Mononuclear cell (primary cell): Measurements from ENCODE around the gene FBXO24. TPM values are rescaled to one million over a fixed set of nuclear protein-coding genes. Genes with fewer than 3 reads are reported as not detected.
"Not testable (repeated sequence)": the region's sequence is repeated elsewhere in the genome, so short reads cannot be mapped to it uniquely, and the experiment has no call there.

Experiments used
- H3K27me3 ChIP-seq: 2 replicates; pipeline ENCODE4 v1.6.0; 2011; ENCODE audit warnings: low read length, control low read depth; ENCODE audit not compliant: insufficient read depth
- H3K4me1 ChIP-seq: 2 replicates; pipeline ENCODE4 v1.5.1; 2011; ENCODE audit warnings: mild to moderate bottlenecking, low read length, control low read depth; ENCODE audit not compliant: insufficient read depth
- H3K4me3 ChIP-seq: 2 replicates; pipeline ENCODE4 v1.5.1; 2011; ENCODE audit warnings: mild to moderate bottlenecking, low read length, moderate library complexity
- H3K9me3 ChIP-seq: 2 replicates; pipeline ENCODE4 v1.5.1; 2011; ENCODE audit warnings: low read depth, mild to moderate bottlenecking, control low read depth, low read length
- total RNA-seq: library from RNA; depleted of rRNA; stranded (reverse); fragments of >200 nt; gene quantifications from one replicate; pipeline ENCODE4 v1.2.3, GENCODE V29; 2012

The FBXO24 gene
- total RNA-seq, 1 donor, result 0.21 TPM

DNA sequence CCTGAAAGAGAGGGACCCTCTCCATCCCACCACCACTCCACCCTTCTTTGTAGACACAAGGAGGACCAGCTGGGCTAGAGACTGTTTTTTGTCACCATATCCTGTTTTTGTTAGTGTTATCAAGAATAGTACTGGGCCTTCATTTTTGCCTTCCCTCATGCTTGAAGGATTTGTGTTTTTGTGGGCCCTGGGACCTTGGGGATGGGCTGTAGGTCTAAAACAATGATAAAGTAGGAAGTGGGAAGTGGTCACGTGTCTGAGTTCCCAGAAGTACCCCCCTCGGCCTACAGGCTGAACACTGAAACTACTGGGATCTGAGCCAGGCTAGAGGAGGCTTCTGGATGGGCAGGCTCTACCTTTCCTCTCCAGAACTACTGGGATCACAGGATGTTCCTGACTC is 38.3 kb upstream of the FBXO24 start:
- Histone ChIP-seq H3K4me1 (peaks cover 70% of the 10 kb centered on the region), H3K9me3 (no peaks in the 10 kb centered on the region), H3K4me3 (no peak overlapping the region)

DNA sequence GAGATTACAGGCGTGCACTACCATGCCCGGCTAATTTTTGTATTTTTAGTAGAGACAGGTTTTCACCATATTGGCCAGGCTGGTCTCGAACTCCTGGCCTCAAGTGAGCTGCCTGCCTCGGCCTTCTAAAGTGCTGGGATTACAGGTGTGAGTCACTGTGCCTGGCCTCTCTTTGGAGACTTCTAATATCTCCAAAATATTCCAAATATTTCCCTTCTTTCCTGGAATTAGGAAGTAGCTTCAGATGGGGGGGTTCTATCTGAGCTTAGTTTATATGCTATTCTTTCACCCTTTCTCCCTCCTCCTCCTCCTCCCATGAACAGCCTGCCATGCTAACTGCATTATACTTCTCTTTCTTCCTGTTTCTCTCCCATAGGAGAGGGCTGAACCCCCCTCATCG is 37.7 kb upstream of the FBXO24 start:
- H3K27me3 ChIP-seq, H3K4me3 ChIP-seq, H3K9me3 ChIP-seq: not testable (repeated sequence)
- H3K4me1 ChIP-seq, result peaks cover 68% of the 10 kb centered on the region

More for the DNA sequence above, 38.3 kb upstream of the FBXO24 start:
- no peaks in the 10 kb centered on the region for H3K27me3 ChIP-seq

DNA sequence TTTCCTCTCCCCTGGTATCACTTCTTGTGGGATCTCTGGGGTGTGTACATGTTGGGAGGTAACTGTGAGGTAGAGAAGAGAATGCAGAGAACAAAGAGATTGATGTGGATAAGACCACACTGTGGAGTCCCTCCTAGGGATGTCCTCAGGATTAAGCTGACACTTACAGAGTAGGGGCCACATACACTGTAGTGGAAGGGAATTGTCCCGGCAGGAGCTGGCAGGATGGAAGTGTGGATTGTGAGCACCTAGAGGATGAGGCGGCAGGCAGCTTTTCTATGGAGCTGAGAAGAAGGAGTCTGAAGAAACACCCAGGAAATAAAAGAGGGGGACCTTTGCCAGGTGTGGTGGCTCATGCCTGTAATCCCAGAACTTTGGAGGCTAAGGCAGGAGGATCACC is 33.6 kb upstream of the FBXO24 start:
- Histone ChIP-seq H3K27me3 (no peaks in the 10 kb centered on the region), H3K4me3 (no peak overlapping the region), H3K9me3 (no peaks in the 10 kb centered on the region), H3K4me1 (peaks cover 54% of the 10 kb centered on the region)

DNA sequence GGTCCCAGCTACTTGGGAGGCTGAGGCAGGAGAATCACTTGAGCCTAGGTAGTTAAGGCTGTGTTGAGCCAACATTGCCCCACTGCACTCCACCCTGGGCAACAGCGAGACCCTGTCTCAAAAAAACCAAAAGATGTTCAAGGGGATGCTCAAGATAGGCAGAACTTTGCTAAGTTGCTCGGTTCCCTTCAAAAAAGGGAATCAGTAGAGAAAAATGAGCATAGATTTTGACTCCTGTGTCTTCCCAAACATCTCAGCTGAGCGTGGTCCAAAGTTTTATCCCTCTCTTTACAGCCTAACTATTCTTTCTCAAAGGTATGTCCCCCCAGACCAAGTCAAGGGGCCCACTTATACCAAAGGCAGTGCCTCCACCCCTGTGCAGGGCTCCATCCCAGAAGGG is 33.1 kb upstream of the FBXO24 start:
- Histone ChIP-seq H3K4me3 (no peak overlapping the region), H3K9me3 (no peaks in the 10 kb centered on the region), H3K27me3 (no peaks in the 10 kb centered on the region), H3K4me1 (peaks cover 49% of the 10 kb centered on the region)

DNA sequence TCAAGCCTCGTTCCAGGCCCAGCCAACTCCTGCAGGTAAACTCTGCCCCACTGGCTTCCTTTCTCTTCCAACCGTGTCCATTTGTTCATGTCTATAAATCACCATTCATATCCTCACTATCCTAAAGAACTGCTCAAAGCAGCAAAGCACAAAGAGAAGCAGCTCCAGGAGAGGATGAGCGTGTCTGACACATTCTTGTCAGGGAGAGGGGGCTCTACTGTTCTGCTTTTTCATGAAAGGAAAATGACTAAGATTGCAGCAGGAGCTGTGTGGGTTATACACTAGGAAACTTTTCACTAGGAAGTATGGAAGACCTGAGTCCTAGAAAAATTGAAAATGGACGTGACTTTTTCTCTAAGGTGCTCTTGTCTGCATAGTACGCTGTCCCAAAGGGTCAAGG is 30.4 kb upstream of the FBXO24 start:
- no peaks in the 10 kb centered on the region for H3K27me3 ChIP-seq
- no peak overlapping the region for H3K4me3 ChIP-seq
- no peaks in the 10 kb centered on the region for H3K9me3 ChIP-seq
- peaks cover 25% of the 10 kb centered on the region for H3K4me1 ChIP-seq

DNA sequence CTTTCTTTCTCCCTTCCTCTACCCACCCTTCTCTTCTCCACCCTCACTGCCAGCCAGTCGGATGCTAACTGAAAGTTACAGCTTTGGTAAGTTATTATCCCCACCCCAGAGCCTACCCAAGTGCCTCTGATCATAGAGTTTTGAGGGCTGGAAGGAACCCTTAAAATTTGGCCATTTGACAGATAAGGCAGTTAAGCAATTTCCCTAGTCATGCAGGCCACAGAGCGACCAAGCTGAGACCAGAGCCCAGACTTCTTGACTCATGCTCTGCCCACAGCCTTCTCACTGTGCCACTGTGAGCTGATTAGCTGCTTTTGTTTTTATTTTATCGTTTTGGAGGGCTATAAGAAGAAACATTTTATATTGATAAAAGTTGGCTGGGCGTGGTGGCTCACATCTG is 29.6 kb upstream of the FBXO24 start:
- Histone ChIP-seq H3K9me3 (no peaks in the 10 kb centered on the region), H3K4me1 (peaks cover 25% of the 10 kb centered on the region), H3K27me3 (no peaks in the 10 kb centered on the region), H3K4me3 (no peak overlapping the region)

DNA sequence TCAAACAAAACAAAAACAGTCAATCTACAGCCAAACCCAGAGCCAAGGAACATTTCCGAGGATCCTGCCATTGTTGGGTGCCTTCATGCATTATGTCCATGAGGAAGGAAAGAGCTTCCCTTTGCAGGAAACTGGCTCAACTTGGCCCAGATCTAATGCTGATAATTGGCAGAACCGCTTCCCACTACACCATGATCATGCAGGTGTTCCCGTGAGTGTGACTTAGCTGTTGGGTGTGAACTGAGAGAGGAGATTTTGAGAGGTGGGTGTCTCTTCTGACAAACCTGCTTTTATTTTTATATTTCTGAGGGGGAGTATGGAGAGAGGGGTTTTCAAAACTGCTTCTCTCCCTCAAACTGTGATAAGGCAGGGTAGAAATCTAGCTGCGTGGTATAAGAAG is 27.0 kb upstream of the FBXO24 start:
- no peak overlapping the region for H3K4me3 ChIP-seq
- no peaks in the 10 kb centered on the region for H3K27me3 ChIP-seq
- H3K9me3 ChIP-seq, result no peaks in the 10 kb centered on the region
- H3K4me1 ChIP-seq, result peaks cover 27% of the 10 kb centered on the region

DNA sequence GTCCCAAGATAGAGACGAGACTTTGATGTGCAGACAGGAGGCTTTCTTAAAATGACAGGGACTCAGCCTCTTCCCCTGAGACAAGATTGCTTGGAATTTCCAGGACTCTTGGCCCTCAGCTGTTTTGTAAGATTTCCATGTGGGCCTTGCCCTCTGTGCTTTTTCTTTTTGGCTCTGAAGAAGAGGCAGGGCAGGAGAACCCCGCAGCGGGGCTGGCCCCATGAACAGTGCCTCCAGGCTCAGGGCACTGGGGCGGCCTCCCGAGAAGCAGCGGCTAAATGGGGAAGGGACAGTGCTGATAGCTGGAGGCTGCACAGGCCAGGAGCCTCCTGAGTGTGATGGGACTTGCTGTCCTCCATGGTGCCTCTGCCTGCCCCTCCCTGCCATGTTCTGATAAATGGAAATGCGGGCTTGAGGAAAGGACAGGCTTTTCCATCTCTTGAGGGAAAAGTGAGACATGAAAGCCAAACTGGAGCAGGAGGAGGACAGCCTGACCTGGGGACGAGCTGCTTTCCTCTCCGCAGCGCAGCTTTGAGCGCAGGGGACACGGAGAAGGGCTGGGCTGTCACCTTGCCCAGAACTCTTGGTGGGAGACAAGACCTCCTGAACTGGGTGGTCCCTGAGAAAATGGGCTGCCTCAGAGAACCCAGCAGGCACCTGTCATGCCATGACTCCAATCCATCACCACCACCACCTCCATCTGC is 24.5 kb upstream of the FBXO24 start:
- no peaks in the 10 kb centered on the region for H3K27me3 ChIP-seq
- peaks cover 8% of the 10 kb centered on the region for H3K4me1 ChIP-seq
- no peak overlapping the region for H3K4me3 ChIP-seq
- H3K9me3 ChIP-seq, result no peaks in the 10 kb centered on the region

DNA sequence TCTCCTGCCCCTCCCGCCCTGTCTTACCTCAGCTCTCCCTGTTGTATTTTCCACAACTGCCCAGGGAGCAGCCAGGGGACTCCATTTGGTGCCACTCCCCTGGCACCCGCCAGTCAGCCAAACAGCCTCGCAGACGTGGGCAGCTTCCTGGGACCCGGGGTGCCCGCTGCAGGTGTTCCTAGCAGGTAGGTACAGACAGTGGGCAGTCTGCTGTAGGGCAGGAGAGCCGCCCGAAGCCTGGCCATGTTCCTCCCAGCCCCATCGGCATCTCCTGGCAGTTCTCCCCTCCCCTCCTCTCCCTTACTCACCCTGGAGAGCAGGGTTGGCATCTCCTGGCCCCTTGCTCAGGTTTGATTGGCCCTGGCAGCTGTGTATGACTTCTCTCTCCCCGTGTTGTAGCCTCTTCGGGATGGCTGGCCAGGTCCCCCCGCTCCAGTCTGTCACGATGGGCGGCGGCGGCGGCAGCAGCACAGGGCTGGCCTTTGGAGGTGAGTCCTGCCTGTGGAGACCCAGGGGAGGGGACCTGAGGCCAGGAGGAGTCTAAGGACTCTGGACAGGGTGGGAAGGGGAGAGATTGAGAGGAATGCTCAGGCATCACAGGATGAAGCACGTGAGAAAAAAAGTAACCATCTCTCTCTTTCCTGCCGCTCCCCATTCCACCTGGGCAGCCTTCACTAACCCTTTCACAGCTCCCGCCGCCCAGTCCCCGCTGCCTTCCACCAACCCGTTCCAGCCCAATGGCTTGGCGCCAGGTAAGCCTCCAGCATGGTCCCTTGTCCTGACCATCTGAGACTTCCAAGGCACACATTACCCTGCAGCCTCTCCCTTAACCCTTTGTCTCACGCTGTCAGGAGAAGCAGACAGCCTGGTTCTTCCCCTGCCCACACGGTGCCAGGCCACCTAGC is 23.7 kb upstream of the FBXO24 start:
- Histone ChIP-seq H3K27me3 (no peaks in the 10 kb centered on the region), H3K4me3 (no peak overlapping the region), H3K4me1 (peaks cover 4% of the 10 kb centered on the region), H3K9me3 (no peaks in the 10 kb centered on the region)

DNA sequence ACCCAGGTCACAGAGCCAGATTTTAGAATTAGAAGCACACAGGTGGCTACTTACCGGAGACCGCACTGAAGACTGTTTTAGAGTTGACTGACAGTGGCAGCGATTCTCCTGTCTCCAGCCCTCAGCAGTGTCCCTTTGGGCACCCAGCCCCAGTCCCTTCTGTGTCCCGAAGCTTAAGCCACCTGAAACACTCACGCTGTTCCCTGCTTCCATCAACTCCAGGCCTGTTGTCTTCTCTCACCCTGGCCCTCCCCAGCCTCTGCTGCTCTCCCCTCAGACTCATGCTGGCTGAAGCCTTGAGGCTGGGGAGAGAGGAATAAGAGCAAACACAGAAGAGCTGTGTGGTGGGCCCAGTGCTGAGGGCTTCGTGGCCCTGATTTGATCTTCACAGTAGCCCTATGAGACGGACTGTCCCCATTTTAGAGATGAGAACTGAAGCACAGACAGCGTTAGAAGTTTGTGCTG is 23.0 kb upstream of the FBXO24 start:
- no peaks in the 10 kb centered on the region for H3K9me3 ChIP-seq
- peaks cover 11% of the 10 kb centered on the region for H3K4me1 ChIP-seq
- no peaks in the 10 kb centered on the region for H3K27me3 ChIP-seq
- H3K4me3 ChIP-seq, result no peak overlapping the region

DNA sequence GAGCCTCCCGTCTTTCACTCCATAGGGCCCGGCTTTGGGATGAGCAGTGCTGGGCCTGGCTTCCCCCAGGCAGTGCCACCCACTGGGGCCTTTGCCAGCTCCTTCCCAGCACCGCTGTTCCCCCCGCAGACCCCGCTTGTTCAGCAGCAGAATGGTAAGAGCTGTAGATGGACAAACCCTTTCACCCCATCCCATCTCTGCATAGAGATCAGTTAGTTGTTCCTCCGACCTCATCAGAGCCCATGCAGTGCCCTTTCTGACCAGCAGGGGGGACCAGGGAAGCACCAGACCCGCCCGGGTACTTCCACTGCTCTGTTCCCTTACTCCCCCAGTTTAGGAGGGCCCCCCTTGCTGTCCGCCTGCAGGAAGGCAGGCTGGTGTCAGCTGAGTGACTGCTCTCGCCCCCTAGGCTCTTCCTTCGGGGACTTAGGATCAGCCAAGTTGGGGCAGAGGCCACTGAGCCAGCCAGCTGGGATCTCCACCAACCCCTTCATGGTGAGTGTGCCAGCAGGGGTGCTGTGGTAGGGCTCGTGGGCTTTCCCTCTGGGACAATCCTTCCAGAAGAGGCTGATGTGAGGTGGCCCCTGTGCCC is 22.2 kb upstream of the FBXO24 start:
- Histone ChIP-seq H3K27me3 (no peaks in the 10 kb centered on the region), H3K4me3 (no peak overlapping the region), H3K4me1 (peaks cover 17% of the 10 kb centered on the region), H3K9me3 (no peaks in the 10 kb centered on the region)

DNA sequence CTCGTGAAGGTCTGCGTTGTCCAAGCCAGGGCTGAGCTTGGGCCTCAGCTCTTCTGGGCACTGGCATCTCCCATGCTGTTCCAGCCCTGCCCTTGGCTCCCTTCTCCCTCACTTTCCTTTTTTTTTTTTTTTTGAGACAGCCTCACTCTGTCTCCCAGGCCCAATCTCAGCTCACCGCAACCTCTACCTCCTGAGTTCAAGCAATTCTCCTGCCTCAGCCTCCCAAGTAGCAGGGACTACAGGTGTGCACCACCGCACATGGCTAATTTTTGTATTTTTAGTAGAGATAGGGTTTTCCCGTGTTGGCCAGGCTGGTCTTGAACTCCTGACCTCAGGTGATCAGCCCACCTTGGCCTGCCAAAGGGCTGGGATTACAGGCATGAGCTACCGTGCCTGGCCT is 21.7 kb upstream of the FBXO24 start:
- H3K4me3 ChIP-seq, H3K9me3 ChIP-seq, H3K27me3 ChIP-seq: not testable (repeated sequence)
- H3K4me1 ChIP-seq, result peaks cover 22% of the 10 kb centered on the region

DNA sequence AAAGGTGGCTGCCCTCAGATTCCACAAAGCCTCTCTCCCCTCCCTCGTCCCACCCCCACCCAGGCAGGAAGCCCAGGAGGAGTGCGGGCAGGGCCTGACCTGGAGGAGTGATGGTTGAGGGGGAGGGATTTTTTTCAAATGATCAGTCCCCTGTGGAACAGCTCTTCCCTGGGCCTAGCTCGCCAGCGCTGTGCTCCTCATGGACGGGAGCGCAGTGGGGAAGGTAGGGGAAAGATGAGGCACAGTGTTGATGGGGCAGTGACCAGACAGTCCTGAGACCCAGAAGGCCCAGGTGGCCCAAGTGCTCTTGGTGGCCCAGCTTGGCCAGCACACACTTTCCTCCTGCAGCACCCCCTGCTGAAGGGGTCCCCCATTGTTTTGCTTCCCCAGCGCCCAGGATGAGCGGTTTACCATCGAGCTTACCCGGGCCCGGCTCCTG is 21.0 kb upstream of the FBXO24 start:
- peaks cover 29% of the 10 kb centered on the region for H3K4me1 ChIP-seq
- H3K4me3 ChIP-seq, result no peak overlapping the region
- H3K9me3 ChIP-seq, result no peaks in the 10 kb centered on the region
- no peaks in the 10 kb centered on the region for H3K27me3 ChIP-seq

DNA sequence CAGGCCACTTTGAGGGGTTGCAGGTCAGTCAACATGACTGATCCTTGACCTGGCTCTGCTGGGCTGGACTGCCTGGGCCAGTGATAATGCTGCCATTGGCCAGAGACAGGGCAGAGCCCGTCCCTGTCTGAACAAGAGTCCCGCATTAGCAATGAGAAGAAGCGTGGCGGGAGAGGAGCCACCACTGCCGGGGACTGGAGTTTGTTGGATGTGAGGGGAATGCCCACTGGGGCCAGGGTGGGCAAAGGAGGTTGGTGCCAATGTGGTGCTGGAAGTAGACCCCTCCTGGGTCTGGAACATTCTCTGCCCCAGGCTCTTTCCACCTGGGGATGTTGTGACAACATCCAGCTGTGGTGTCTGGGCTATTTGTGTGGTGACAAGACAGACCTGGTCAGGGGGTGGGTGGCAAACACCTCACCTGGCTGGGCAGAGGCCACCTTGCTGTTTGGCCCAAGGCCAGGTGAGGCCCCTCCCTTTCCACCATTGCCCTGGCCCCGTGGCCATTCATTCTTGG is 20.1 kb upstream of the FBXO24 start:
- Histone ChIP-seq H3K4me3 (no peak overlapping the region), H3K4me1 (peaks cover 38% of the 10 kb centered on the region), H3K27me3 (no peaks in the 10 kb centered on the region), H3K9me3 (no peaks in the 10 kb centered on the region)
